GM12801 (cell line): ENCODE results near the gene ABHD10.

Experiments used
- CTCF ChIP-seq: IDR thresholded peaks from one replicate; pipeline ENCODE4 v1.5.1; 2011; ENCODE audit warnings: control low read depth; ENCODE audit not compliant: insufficient read length; ENCODE audit errors: extremely low read depth

The ABHD10 gene

GRCh38 chr3:111967068-111967467 is 11.8 kb upstream of the ABHD10 start:
- TF ChIP-seq CTCF = no peak

GRCh38 chr3:111967651-111968274 is 11.1 kb upstream of the ABHD10 start:
- TF ChIP-seq CTCF = peak; percentile 65

- no peak for TF ChIP-seq CTCF
Measured at GRCh38 chr3:111968319-111969054, 10.3 kb upstream of the ABHD10 start.

- TF ChIP-seq CTCF = no peak
Measured at GRCh38 chr3:111970376-111970775, 8.4 kb upstream of the ABHD10 start.

GRCh38 chr3:111971533-111972130 is 7.2 kb upstream of the ABHD10 start:
- no peak for TF ChIP-seq CTCF

- TF ChIP-seq CTCF = no peak
Measured at GRCh38 chr3:111972891-111973290, 5.9 kb upstream of the ABHD10 start.

- no peak for TF ChIP-seq CTCF
Measured at GRCh38 chr3:111975131-111975530, 3.7 kb upstream of the ABHD10 start.
